ENCODE results near the gene ELF5. TPM values are rescaled to one million over a fixed set of nuclear protein-coding genes. Genes with fewer than 3 reads are reported as not detected.

ELF5 gene
- total and polyA plus RNA-seq, 10 of the 15 experiments (the other 5 are each of a cell fraction or from before 2014, with no cell fraction given), result not detected

DNA sequence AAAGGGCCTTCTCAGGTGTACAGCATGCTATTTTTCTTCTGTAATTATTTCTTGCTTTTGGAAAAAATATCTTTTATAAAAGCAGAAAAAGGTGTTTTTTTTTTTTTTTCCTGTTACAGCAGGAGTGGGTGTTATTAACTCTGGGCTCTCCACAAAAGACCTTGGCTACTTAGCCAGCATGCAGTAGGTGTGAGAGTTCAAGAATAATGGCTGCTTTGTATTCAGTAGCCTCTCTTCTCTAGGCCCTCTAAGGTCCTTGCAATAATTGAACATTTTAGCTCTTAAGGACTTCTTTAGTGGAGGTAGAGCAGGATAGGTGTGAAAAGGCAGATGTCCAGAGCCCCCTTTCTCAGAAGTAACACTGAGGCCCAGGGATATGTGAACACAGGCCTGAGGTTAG is 3.4 kb downstream of the ELF5 start (continued):
- TF ChIP-seq, protein P1, sequence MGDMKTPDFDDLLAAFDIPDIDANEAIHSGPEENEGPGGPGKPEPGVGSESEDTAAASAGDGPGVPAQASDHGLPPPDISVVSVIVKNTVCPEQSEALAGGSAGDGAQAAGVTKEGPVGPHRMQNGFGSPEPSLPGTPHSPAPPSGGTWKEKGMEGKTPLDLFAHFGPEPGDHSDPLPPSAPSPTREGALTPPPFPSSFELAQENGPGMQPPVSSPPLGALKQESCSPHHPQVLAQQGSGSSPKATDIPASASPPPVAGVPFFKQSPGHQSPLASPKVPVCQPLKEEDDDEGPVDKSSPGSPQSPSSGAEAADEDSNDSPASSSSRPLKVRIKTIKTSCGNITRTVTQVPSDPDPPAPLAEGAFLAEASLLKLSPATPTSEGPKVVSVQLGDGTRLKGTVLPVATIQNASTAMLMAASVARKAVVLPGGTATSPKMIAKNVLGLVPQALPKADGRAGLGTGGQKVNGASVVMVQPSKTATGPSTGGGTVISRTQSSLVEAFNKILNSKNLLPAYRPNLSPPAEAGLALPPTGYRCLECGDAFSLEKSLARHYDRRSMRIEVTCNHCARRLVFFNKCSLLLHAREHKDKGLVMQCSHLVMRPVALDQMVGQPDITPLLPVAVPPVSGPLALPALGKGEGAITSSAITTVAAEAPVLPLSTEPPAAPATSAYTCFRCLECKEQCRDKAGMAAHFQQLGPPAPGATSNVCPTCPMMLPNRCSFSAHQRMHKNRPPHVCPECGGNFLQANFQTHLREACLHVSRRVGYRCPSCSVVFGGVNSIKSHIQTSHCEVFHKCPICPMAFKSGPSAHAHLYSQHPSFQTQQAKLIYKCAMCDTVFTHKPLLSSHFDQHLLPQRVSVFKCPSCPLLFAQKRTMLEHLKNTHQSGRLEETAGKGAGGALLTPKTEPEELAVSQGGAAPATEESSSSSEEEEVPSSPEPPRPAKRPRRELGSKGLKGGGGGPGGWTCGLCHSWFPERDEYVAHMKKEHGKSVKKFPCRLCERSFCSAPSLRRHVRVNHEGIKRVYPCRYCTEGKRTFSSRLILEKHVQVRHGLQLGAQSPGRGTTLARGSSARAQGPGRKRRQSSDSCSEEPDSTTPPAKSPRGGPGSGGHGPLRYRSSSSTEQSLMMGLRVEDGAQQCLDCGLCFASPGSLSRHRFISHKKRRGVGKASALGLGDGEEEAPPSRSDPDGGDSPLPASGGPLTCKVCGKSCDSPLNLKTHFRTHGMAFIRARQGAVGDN (IDR thresholded peaks at IDR 0.05), result no peak
- no peak for TF ChIP-seq IKZF1 (conservative IDR thresholded peaks at IDR 0.05)
- TF ChIP-seq IRF4 (IDR thresholded peaks at IDR 0.05; ENCODE audit: low read depth, low read length), result no peak

DNA sequence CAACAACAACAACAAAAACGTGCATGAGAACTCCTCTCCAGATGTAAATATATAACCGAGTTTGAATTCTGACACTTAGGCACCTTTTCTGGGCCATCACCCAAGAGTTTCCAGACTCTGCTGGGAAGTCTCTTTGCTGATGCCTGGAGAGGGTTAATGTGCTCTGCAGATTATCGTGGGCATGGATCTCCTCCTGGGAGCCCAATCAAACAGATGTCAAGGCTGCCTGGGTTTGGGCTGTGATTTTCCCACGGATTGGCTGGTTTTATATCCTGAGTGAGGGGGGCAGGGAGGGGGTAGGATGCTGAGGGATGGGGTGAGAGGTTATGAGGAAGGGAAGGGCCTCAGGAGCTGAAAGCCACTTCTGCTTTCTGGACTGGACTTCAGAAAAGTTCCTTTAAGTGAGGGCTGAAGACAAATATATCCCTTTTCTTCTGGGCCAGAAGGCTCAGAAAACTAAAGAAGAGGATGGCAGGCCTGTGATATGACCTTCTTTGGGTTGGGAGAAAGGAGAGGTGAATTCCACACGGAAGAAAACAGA is 4.2 kb downstream of the ELF5 start:
- WGBS (ENCODE audit: insufficient coverage, insufficient replicate concordance, low lambda C conversion rate, missing lambda C conversion rate), result 19% methylated on average over 5 of the region's 5 CpGs
- H3K4me3 ChIP-seq, result no peak overlapping the region
- no peak overlapping the region for H2AFZ ChIP-seq (ENCODE audit: control insufficient read depth, low read depth, low read length)
- in situ Hi-C loops (cut with MboI) (no loop called here), intact Hi-C loops (cut with micrococcal nuclease; ENCODE audit: unreplicated experiment) (loop anchor here (5.0 kb wide), 1 partner anchor 903 kb away; no protein-coding TSS in a partner anchor)
- no peaks in the 10 kb centered on the region for H3K36me3 ChIP-seq (ENCODE audit: control insufficient read depth in 2 of 2, insufficient read depth in 2 of 2, low read length in 1 of 2)
- no peak for DNase-seq (ENCODE audit: low read depth, low spot score)
- CTCF ChIA-PET, result no interaction called here
- no TSS peak for BruUV-seq (replicated peaks)
- POLR2A ChIA-PET, result no interaction called here
- H3K9me3 ChIP-seq (replicated peaks; ENCODE audit: control insufficient read depth, insufficient read depth, low read length), result no peaks in the 10 kb centered on the region
- no peaks in the 10 kb centered on the region for H3K4me1 ChIP-seq (ENCODE audit: control insufficient read depth, insufficient read depth, low read length)
- H3K9ac ChIP-seq (ENCODE audit: control insufficient read depth, insufficient read depth, low read length), result no peak overlapping the region
- no peak overlapping the region for H3K4me2 ChIP-seq (ENCODE audit: control insufficient read depth, insufficient read depth)
- H4K20me1 ChIP-seq (ENCODE audit: control insufficient read depth, insufficient read depth), result no peaks in the 10 kb centered on the region
- no peaks in the 10 kb centered on the region for H3K27me3 ChIP-seq (replicated peaks in 1 of 2; ENCODE audit: control insufficient read depth in 2 of 2, insufficient read depth in 2 of 2, low read length in 1 of 2)
- FAIRE-seq, result no peak
- no peak for ATAC-seq
- SMC1A ChIA-PET (ENCODE audit: uncharacterized antibody, unreplicated experiment), result interaction anchor here (0.6 kb wide), 1 partner anchor 69 kb away, joined by 3 read pairs; no protein-coding TSS in a partner anchor
- H3K79me2 ChIP-seq (ENCODE audit: control insufficient read depth, insufficient read depth, low read length), result no peaks in the 10 kb centered on the region
- H3K27ac ChIP-seq (ENCODE audit: control insufficient read depth, insufficient read depth), result no peak overlapping the region
- RAD21 ChIA-PET (ENCODE audit: unreplicated experiment), result no interaction called here
- TF ChIP-seq, protein P2, sequence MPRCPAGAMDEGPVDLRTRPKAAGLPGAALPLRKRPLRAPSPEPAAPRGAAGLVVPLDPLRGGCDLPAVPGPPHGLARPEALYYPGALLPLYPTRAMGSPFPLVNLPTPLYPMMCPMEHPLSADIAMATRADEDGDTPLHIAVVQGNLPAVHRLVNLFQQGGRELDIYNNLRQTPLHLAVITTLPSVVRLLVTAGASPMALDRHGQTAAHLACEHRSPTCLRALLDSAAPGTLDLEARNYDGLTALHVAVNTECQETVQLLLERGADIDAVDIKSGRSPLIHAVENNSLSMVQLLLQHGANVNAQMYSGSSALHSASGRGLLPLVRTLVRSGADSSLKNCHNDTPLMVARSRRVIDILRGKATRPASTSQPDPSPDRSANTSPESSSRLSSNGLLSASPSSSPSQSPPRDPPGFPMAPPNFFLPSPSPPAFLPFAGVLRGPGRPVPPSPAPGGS (IDR thresholded peaks at IDR 0.05; ENCODE audit: borderline replicate concordance, insufficient read depth, low read depth, low read length, poor library complexity, severe bottlenecking), result no peak
- TF ChIP-seq, protein P3, sequence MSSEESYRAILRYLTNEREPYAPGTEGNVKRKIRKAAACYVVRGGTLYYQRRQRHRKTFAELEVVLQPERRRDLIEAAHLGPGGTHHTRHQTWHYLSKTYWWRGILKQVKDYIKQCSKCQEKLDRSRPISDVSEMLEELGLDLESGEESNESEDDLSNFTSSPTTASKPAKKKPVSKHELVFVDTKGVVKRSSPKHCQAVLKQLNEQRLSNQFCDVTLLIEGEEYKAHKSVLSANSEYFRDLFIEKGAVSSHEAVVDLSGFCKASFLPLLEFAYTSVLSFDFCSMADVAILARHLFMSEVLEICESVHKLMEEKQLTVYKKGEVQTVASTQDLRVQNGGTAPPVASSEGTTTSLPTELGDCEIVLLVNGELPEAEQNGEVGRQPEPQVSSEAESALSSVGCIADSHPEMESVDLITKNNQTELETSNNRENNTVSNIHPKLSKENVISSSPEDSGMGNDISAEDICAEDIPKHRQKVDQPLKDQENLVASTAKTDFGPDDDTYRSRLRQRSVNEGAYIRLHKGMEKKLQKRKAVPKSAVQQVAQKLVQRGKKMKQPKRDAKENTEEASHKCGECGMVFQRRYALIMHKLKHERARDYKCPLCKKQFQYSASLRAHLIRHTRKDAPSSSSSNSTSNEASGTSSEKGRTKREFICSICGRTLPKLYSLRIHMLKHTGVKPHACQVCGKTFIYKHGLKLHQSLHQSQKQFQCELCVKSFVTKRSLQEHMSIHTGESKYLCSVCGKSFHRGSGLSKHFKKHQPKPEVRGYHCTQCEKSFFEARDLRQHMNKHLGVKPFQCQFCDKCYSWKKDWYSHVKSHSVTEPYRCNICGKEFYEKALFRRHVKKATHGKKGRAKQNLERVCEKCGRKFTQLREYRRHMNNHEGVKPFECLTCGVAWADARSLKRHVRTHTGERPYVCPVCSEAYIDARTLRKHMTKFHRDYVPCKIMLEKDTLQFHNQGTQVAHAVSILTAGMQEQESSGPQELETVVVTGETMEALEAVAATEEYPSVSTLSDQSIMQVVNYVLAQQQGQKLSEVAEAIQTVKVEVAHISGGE (CRISPR knock-in tag; IDR thresholded peaks at IDR 0.05), result no peak
- no peak for TF ChIP-seq SREBF2 (IDR thresholded peaks at IDR 0.05; ENCODE audit: low read length)
- TF ChIP-seq ZNF217 (IDR thresholded peaks at IDR 0.05), result no peak
- TF ChIP-seq TARDBP (IDR thresholded peaks at IDR 0.05; ENCODE audit: borderline replicate concordance), result no peak
- no peak for TF ChIP-seq NFIC (IDR thresholded peaks at IDR 0.05; ENCODE audit: low read depth, low read length)
- TF ChIP-seq KAT2A (conservative IDR thresholded peaks at IDR 0.05; ENCODE audit: control insufficient read depth, low read depth, low read length), result no peak
- TF ChIP-seq TBL1XR1 (IDR thresholded peaks at IDR 0.05; ENCODE audit: low read depth, low read length), result no peak
